Neural crest cell (in vitro differentiated cells): ENCODE results near the gene PCDH10. TPM values are rescaled to one million over a fixed set of nuclear protein-coding genes. Genes with fewer than 3 reads are reported as not detected.

Experiments
- DNase-seq: peaks from one replicate; pipeline ENCODE4 v3.0.0; 2021; ENCODE audit warnings: low read depth, mixed read lengths, low spot score
- H3K27ac Mint-ChIP-seq: one replicate; pipeline ENCODE4 v1.8.0; 2021; ENCODE audit warnings: mild to moderate bottlenecking, mixed read lengths; ENCODE audit not compliant: unreplicated experiment
- H3K27me3 Mint-ChIP-seq: 2 replicates; pipeline ENCODE4 v1.8.0; 2021; ENCODE audit warnings: low read depth, mild to moderate bottlenecking, mixed read lengths
- H3K36me3 Mint-ChIP-seq: 2 replicates; pipeline ENCODE4 v1.8.0; 2021; ENCODE audit warnings: low read depth, mild to moderate bottlenecking, mixed read lengths
- H3K4me1 Mint-ChIP-seq: 2 replicates; pipeline ENCODE4 v1.8.0; 2021; ENCODE audit warnings: mixed read lengths
- H3K4me3 Mint-ChIP-seq: one replicate; pipeline ENCODE4 v1.8.0; 2021; ENCODE audit warnings: mild to moderate bottlenecking, mixed read lengths
- H3K9me3 Mint-ChIP-seq: 2 replicates; pipeline ENCODE4 v1.8.0; 2021; ENCODE audit warnings: mixed read lengths
- total RNA-seq: library from RNA; stranded (reverse); gene quantifications from 2 replicates; pipeline ENCODE4 v1.2.1, GENCODE V29; 2021
- TF ChIP-seq, protein P1 (sequence below): fragments of 200-600 bp; sonication (generic); conservative IDR thresholded peaks from 2 replicates; pipeline ENCODE4 v1.5.0; 2021; ENCODE audit warnings: antibody characterized with exemption, mild to moderate bottlenecking

PCDH10 gene
- total RNA-seq, 1 donor from 2014 or later, result 3.8 TPM

DNA sequence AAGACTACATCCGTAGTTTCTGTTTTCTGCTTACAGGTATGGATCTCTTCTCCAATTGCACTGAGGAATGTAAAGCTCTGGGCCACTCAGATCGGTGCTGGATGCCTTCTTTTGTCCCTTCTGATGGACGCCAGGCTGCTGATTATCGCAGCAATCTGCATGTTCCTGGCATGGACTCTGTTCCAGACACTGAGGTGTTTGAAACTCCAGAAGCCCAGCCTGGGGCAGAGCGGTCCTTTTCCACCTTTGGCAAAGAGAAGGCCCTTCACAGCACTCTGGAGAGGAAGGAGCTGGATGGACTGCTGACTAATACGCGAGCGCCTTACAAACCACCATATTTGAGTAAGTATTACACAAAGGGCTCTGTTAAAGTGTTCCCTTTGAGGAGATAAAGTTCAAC lies 13.8 kb downstream of the PCDH10 start:
- DNase-seq, result no peak
- Mint-ChIP-seq H3K27me3 (no peaks in the 10 kb centered on the region), H3K36me3 (no peaks in the 10 kb centered on the region), H3K4me3 (no peak overlapping the region), H3K9me3 (no peaks in the 10 kb centered on the region), H3K27ac (no peak overlapping the region), H3K4me1 (no peaks in the 10 kb centered on the region)
- TF ChIP-seq, protein P1, sequence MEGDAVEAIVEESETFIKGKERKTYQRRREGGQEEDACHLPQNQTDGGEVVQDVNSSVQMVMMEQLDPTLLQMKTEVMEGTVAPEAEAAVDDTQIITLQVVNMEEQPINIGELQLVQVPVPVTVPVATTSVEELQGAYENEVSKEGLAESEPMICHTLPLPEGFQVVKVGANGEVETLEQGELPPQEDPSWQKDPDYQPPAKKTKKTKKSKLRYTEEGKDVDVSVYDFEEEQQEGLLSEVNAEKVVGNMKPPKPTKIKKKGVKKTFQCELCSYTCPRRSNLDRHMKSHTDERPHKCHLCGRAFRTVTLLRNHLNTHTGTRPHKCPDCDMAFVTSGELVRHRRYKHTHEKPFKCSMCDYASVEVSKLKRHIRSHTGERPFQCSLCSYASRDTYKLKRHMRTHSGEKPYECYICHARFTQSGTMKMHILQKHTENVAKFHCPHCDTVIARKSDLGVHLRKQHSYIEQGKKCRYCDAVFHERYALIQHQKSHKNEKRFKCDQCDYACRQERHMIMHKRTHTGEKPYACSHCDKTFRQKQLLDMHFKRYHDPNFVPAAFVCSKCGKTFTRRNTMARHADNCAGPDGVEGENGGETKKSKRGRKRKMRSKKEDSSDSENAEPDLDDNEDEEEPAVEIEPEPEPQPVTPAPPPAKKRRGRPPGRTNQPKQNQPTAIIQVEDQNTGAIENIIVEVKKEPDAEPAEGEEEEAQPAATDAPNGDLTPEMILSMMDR, result no peak

DNA sequence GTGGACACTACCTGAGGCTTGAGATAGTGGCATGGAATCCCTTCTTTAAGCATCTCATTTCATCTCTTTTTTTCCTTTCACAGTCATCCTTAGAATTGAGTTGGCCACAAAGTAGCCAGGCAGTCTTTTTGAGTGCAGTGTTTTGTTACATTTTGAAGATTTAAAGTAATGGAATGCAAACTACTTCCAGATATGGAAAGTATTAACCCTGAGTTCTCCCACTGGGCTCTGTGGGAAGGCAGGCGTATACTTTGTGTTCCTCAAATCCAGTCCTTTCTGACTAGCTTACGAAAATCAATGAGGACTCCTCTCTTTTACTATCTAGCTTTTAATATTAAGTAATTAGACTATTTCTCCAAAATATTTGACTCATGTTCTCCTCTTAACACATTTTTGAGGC lies 29.9 kb downstream of the PCDH10 start:
- H3K4me1 Mint-ChIP-seq, result no peaks in the 10 kb centered on the region
- H3K27me3 Mint-ChIP-seq, result no peaks in the 10 kb centered on the region
- H3K9me3 Mint-ChIP-seq, result no peaks in the 10 kb centered on the region
- TF ChIP-seq, protein P1, result no peak
- DNase-seq, result no peak
- no peak overlapping the region for H3K4me3 Mint-ChIP-seq
- no peaks in the 10 kb centered on the region for H3K36me3 Mint-ChIP-seq
- H3K27ac Mint-ChIP-seq, result no peak overlapping the region

DNA sequence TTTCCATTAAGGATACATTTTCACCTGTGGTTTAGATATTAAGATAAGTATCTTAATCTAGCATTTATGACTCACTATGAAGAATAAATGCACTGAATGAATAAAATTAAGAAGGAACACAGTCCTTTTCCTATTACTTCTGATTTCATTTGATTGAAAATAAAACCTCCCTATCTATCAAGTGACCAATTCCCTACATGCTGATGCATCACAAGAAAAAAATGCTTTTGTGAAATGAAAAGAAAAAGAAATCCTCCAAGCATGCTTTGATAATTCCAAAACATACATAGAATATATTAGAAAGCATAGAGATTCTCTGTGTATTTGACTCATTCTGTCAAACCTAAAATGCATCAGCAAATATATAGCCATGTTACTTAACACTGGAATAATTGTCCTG lies 37.1 kb downstream of the PCDH10 start:
- Mint-ChIP-seq H3K27me3 (no peaks in the 10 kb centered on the region), H3K36me3 (no peaks in the 10 kb centered on the region), H3K4me3 (no peak overlapping the region), H3K4me1 (no peaks in the 10 kb centered on the region), H3K9me3 (no peaks in the 10 kb centered on the region), H3K27ac (no peak overlapping the region)
- DNase-seq, result no peak
- TF ChIP-seq, protein P1, result no peak

DNA sequence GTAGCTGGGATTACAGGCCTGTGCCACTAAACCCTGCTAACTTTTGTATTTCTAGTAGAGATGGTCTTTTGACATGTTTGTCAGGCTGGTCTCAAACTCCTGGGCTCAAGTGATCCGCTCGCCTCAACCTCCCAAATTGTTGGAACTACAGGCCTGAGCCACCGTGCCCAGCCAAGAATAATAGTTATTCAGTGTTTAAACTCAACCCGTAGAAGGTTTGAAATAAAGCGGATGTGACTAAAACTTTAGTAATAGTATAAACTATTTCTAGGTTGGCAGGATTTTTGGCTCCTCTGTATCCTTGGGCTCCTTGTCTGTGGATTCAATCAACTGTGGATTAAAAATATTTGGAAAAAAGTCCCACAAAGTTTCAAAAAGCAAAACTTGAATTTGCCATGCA lies 37.8 kb downstream of the PCDH10 start:
- H3K9me3 Mint-ChIP-seq, result no peaks in the 10 kb centered on the region
- H3K4me1 Mint-ChIP-seq, result no peaks in the 10 kb centered on the region
- DNase-seq, result no peak
- no peak overlapping the region for H3K4me3 Mint-ChIP-seq
- no peak overlapping the region for H3K27ac Mint-ChIP-seq
- H3K36me3 Mint-ChIP-seq, result no peaks in the 10 kb centered on the region
- TF ChIP-seq, protein P1, result no peak
- H3K27me3 Mint-ChIP-seq, result no peaks in the 10 kb centered on the region

DNA sequence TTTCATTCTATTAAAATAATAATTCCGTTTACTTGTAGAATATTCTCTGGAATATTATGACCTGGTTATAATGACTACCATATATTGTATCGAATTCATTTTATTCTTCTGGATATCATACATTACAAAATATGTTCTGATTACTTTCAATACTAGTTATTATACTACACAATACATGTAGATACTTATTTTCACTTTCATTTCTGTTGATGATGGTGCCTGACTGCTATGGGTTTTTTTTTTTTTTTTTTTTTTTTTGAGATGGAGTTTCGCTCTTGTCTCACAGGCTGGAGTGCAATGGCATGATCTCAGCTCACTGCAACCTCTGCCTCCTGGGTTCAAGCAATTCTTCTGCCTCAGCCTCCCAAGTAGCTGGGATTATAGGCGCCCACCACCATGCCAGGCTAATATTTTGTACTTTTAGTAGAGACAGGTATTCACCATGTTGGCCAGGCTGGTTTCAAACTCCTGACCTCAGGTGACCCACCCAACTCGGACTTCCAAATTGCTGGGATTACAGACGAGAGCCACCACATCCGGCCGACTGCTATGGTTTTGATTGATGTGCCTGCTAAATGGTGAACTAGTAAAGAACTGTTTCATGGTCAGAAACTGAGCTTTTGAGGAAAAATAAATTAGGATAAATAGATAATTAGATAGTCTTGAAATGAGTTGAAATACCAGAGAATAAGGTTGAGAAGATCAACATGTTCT lies 39.5 kb downstream of the PCDH10 start:
- no peaks in the 10 kb centered on the region for H3K9me3 Mint-ChIP-seq
- TF ChIP-seq, protein P1, result no peak
- no peak overlapping the region for H3K27ac Mint-ChIP-seq
- no peak for DNase-seq
- no peak overlapping the region for H3K4me3 Mint-ChIP-seq
- no peaks in the 10 kb centered on the region for H3K27me3 Mint-ChIP-seq
- no peaks in the 10 kb centered on the region for H3K4me1 Mint-ChIP-seq
- H3K36me3 Mint-ChIP-seq, result no peaks in the 10 kb centered on the region
